Measurements from ENCODE around the gene C12orf42.

Gene C12orf42

DNA sequence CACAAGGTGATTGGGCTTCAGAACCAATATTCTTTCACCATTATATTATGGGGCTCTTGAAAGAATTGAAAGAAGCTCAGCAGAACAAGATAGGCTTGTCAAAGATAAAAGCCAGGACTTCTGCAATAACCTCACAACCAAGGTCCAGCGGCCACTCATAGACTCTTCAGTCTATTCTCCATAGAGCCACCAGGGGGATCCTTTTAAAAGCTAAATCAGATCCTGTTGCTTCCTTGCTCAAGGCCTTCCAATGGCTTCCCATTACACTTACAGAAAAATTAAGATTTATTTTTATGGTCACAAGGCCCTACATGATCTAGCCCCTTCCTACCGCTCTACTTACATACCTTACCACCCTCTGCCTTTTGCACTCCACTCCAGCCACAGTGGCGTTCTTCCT is 169.6 kb downstream of the C12orf42 start:
- Histone ChIP-seq H3K36me3 (ENCODE audit: control insufficient read depth in 5 of 5, insufficient read depth in 5 of 5, low read length in 5 of 5) (no peaks in the 10 kb centered on the region), H3K9me3 (ENCODE audit: control insufficient read depth in 5 of 5, low read length in 5 of 5) (no peaks in the 10 kb centered on the region), H3K9ac (ENCODE audit: low read length in 5 of 5) (no peak overlapping the region), H3K4me1 (ENCODE audit: control insufficient read depth in 5 of 5, insufficient read depth in 5 of 5, low read length in 5 of 5) (no peaks in the 10 kb centered on the region), H3K27me3 (ENCODE audit: control insufficient read depth in 5 of 5, insufficient read depth in 4 of 5, low read length in 5 of 5) (no peaks in the 10 kb centered on the region), H3K27ac (ENCODE audit: low read depth, low read length) (no peak overlapping the region), H3K4me3 (ENCODE audit: low read depth in 1 of 5, low read length in 5 of 5) (no peak overlapping the region)

DNA sequence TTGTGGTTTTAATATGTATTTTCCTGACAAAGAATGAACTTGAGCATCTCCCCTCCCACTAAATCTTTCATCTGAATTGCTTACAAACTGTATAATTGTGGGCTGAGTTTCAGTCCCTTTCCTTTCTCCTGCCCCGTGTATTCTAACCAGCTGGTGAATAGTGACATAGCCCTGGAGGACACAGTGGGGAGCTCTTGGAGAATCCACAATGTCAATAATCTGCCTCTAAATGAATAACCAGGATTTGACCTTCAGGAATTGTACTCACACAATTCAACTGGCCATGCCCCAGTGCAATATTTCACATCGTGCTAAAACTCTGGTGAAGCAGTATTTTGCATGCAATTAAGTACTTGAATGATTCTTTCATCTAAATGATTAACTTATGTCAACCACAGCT is 177.2 kb downstream of the C12orf42 start:
- Histone ChIP-seq H3K27me3 (ENCODE audit: control insufficient read depth in 5 of 5, insufficient read depth in 4 of 5, low read length in 5 of 5) (no peaks in the 10 kb centered on the region), H3K9ac (ENCODE audit: low read length in 5 of 5) (no peak overlapping the region), H3K9me3 (ENCODE audit: control insufficient read depth in 5 of 5, low read length in 5 of 5) (peaks cover 0 to 6% (median 0%) of the 10 kb centered on the region in 5 donors), H3K36me3 (ENCODE audit: control insufficient read depth in 5 of 5, insufficient read depth in 5 of 5, low read length in 5 of 5) (no peaks in the 10 kb centered on the region), H3K4me3 (ENCODE audit: low read depth in 1 of 5, low read length in 5 of 5) (no peak overlapping the region), H3K4me1 (ENCODE audit: control insufficient read depth in 5 of 5, insufficient read depth in 5 of 5, low read length in 5 of 5) (no peaks in the 10 kb centered on the region), H3K27ac (ENCODE audit: low read depth, low read length) (no peak overlapping the region)

DNA sequence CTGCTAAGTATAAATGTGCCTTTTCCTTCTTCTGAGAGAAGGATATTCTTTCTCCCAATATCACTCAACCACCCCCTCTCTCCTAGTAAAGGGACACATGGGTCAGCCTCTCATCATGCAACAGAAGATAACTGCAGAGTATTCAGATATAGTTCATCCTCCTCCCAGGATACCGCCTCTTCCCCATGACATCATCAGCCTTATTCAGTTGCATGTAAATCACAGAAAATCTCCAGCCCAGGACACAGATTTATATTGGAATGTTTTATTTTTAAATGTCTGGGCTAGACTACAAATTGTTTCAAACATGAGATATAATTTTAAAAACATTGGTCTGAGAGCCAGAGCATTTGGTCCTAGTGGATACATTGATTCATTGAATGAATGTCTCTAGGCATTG is 178.5 kb downstream of the C12orf42 start:
- Histone ChIP-seq H3K36me3 (ENCODE audit: control insufficient read depth in 5 of 5, insufficient read depth in 5 of 5, low read length in 5 of 5) (no peaks in the 10 kb centered on the region), H3K27ac (ENCODE audit: low read depth, low read length) (no peak overlapping the region), H3K4me1 (ENCODE audit: control insufficient read depth in 5 of 5, insufficient read depth in 5 of 5, low read length in 5 of 5) (no peaks in the 10 kb centered on the region), H3K9ac (ENCODE audit: low read length in 5 of 5) (no peak overlapping the region), H3K4me3 (ENCODE audit: low read depth in 1 of 5, low read length in 5 of 5) (no peak overlapping the region), H3K9me3 (ENCODE audit: control insufficient read depth in 5 of 5, low read length in 5 of 5) (peaks cover 0 to 6% (median 0%) of the 10 kb centered on the region in 5 donors), H3K27me3 (ENCODE audit: control insufficient read depth in 5 of 5, insufficient read depth in 4 of 5, low read length in 5 of 5) (no peaks in the 10 kb centered on the region)

DNA sequence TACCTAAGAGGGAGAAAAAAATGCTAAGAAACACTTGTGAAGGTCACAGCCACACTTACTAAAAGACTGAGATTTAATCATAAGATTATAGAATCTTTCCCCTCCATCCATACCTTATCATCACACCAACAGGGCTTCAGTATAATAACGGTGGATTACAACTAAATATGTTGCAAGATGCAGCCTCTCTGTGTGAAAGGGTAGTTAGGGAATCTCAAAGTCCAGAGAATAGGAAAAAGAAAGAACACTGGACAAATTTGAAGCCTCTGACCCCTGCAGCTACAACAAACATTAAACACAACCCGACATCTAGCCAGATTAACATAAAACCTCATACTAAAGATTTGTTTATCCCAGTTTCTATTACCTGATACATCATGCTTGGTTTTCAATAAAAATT is 181.0 kb downstream of the C12orf42 start:
- Histone ChIP-seq H3K9me3 (ENCODE audit: control insufficient read depth in 5 of 5, low read length in 5 of 5) (peaks cover 0 to 6% (median 0%) of the 10 kb centered on the region in 5 donors), H3K4me3 (ENCODE audit: low read depth in 1 of 5, low read length in 5 of 5) (no peak overlapping the region), H3K9ac (ENCODE audit: low read length in 5 of 5) (no peak overlapping the region), H3K4me1 (ENCODE audit: control insufficient read depth in 5 of 5, insufficient read depth in 5 of 5, low read length in 5 of 5) (no peaks in the 10 kb centered on the region), H3K27ac (ENCODE audit: low read depth, low read length) (no peak overlapping the region), H3K36me3 (ENCODE audit: control insufficient read depth in 5 of 5, insufficient read depth in 5 of 5, low read length in 5 of 5) (no peaks in the 10 kb centered on the region), H3K27me3 (ENCODE audit: control insufficient read depth in 5 of 5, insufficient read depth in 4 of 5, low read length in 5 of 5) (no peaks in the 10 kb centered on the region)

DNA sequence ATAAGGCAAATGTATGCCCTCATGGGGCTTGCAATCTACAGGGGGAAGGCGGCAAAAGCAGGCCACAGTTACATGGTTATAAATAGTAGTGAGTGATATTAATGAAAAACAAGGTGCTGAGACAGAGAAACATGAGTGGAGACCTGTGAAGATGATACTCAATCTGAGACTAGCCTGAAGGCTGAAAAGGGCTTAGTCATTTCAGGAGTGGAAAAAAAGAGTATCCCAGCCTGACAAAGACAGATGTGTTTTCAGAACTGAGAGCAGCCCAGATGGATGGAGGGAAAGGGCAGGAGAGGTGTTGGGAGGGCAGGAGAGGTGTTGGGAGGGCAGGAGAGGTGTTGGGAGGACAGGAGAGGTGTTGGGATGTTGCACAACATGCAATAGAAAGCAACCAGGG is 181.9 kb downstream of the C12orf42 start:
- Histone ChIP-seq H3K27me3 (ENCODE audit: control insufficient read depth in 5 of 5, insufficient read depth in 4 of 5, low read length in 5 of 5) (no peaks in the 10 kb centered on the region), H3K9ac (ENCODE audit: low read length in 5 of 5) (no peak overlapping the region), H3K4me3 (ENCODE audit: low read depth in 1 of 5, low read length in 5 of 5) (no peak overlapping the region), H3K27ac (ENCODE audit: low read depth, low read length) (no peak overlapping the region), H3K9me3 (ENCODE audit: control insufficient read depth in 5 of 5, low read length in 5 of 5) (peaks cover 0 to 6% (median 0%) of the 10 kb centered on the region in 5 donors), H3K4me1 (ENCODE audit: control insufficient read depth in 5 of 5, insufficient read depth in 5 of 5, low read length in 5 of 5) (no peaks in the 10 kb centered on the region), H3K36me3 (ENCODE audit: control insufficient read depth in 5 of 5, insufficient read depth in 5 of 5, low read length in 5 of 5) (no peaks in the 10 kb centered on the region)

DNA sequence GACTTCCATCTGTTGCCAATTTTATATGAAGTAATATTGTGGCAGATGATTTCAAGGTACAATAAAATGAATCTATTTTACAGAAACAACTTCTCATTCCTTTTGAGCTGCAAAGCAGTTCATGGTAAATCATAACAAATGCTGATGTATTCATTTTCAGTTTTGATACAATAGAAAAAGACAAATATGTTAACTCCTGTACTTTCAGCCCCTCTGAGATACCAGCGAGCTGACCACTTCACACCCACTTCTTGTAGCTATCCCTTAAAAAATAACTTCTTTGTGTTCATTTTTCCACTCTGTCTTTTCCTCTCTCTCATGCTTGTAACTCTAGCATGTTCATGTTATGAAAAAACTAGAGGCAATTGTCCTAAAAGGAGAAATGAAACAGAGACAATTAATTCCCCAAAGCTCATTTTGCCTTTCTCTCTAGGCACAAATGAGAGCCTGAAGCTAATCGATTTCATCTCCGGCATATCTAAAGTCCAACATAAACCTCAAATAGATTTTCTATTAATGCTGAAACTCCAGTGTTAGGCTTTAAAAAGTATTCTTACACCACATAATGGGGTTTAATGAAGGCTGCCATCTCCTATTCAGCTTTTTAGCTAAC is 182.9 kb downstream of the C12orf42 start:
- Histone ChIP-seq H3K27me3 (ENCODE audit: control insufficient read depth in 5 of 5, insufficient read depth in 4 of 5, low read length in 5 of 5) (no peaks in the 10 kb centered on the region), H3K36me3 (ENCODE audit: control insufficient read depth in 5 of 5, insufficient read depth in 5 of 5, low read length in 5 of 5) (no peaks in the 10 kb centered on the region), H3K27ac (ENCODE audit: low read depth, low read length) (no peak overlapping the region), H3K9me3 (ENCODE audit: control insufficient read depth in 5 of 5, low read length in 5 of 5) (peaks cover 0 to 6% (median 0%) of the 10 kb centered on the region in 5 donors), H3K4me3 (ENCODE audit: low read depth in 1 of 5, low read length in 5 of 5) (no peak overlapping the region), H3K4me1 (ENCODE audit: control insufficient read depth in 5 of 5, insufficient read depth in 5 of 5, low read length in 5 of 5) (no peaks in the 10 kb centered on the region), H3K9ac (ENCODE audit: low read length in 5 of 5) (no peak overlapping the region)

DNA sequence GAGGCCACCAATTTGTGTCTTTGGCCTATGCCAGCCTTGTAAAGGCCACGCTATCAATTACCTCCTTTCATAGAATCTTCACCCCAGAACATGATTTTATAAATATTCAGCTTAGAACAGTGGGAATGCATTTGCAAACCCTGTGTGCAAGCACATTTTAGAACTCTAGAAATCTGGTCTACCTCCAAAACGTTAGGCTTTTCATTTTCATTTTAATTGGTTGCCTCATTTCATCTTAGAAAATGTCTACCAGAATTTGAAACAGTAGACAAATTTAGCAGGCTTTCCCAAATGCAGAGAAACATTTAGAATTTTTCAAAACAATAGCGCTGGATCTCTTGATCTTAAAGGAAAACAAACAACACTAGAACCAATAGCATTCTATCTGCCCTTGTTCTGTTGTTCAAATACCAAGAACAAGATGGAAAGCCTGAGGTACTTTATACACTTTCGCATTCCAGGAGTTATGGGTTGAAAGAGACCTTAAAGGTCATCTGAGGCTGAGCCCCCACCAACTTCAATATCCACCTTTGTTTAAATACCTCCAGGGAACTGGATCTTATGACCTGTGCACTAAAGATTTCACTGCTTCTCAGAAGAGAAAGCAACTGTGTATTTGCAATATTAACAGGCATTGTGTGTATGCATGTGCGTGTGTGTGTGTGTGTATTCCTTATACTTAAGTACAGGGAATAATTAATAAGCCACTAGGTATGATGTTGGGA is 185.1 kb downstream of the C12orf42 start:
- Histone ChIP-seq H3K9me3 (ENCODE audit: control insufficient read depth in 5 of 5, low read length in 5 of 5) (no peaks in the 10 kb centered on the region), H3K9ac (ENCODE audit: low read length in 5 of 5) (no peak overlapping the region), H3K27me3 (ENCODE audit: control insufficient read depth in 5 of 5, insufficient read depth in 4 of 5, low read length in 5 of 5) (no peaks in the 10 kb centered on the region), H3K4me1 (ENCODE audit: control insufficient read depth in 5 of 5, insufficient read depth in 5 of 5, low read length in 5 of 5) (no peaks in the 10 kb centered on the region), H3K36me3 (ENCODE audit: control insufficient read depth in 5 of 5, insufficient read depth in 5 of 5, low read length in 5 of 5) (no peaks in the 10 kb centered on the region), H3K4me3 (ENCODE audit: low read depth in 1 of 5, low read length in 5 of 5) (no peak overlapping the region), H3K27ac (ENCODE audit: low read depth, low read length) (no peak overlapping the region)

DNA sequence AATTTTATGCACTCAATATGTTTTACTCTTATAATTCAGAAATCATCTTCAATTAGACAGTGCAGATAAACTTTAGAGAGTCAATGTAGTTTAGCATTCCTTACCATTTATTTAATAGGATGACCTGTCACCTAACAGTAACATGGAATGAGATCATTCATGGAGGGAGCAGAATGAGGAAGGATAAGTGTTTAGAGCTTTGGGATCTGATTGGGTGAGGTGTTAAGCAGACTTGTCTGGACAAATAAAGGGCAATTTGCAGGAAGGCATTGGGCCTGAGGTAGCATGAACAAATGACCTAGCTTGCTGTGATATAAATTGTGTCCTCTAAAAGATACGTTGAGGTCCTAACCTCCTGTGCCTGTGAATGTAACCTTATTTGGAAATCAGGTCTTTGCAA is 187.4 kb downstream of the C12orf42 start:
- no peak overlapping the region for H3K9ac ChIP-seq (ENCODE audit: low read length in 5 of 5)
- H3K36me3 ChIP-seq (ENCODE audit: control insufficient read depth in 5 of 5, insufficient read depth in 5 of 5, low read length in 5 of 5) = no peaks in the 10 kb centered on the region
- H3K27ac ChIP-seq (ENCODE audit: low read depth, low read length) = no peak overlapping the region
- no peaks in the 10 kb centered on the region for H3K27me3 ChIP-seq (ENCODE audit: control insufficient read depth in 5 of 5, insufficient read depth in 4 of 5, low read length in 5 of 5)
- H3K4me3 ChIP-seq (ENCODE audit: low read depth in 1 of 5, low read length in 5 of 5) = no peak overlapping the region
- H3K4me1 ChIP-seq (ENCODE audit: control insufficient read depth in 5 of 5, insufficient read depth in 5 of 5, low read length in 5 of 5) = no peaks in the 10 kb centered on the region
- H3K9me3 ChIP-seq (ENCODE audit: control insufficient read depth in 5 of 5, low read length in 5 of 5) = no peaks in the 10 kb centered on the region

DNA sequence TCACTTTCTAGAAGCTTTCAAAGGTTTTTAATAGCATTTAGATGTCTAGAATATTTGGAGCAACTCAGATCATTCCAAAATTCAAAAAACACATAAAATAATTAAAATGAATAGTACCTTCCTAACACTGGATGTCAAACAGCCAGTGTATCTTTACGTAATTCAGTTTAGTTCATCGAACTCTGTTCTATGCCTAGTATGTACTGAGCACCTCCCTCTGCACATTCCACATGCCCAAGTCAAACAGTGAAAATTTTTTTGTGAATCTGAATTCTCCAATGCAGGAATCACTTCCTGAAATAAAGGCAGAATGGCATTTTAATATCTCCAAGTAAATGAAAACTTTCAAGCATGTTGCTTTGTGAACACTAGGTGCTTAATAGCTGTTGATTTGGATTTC is 192.3 kb downstream of the C12orf42 start:
- no peak overlapping the region for H3K9ac ChIP-seq (ENCODE audit: low read length in 5 of 5)
- H3K27ac ChIP-seq (ENCODE audit: low read depth, low read length) = no peak overlapping the region
- no peak overlapping the region for H3K4me3 ChIP-seq (ENCODE audit: low read depth in 1 of 5, low read length in 5 of 5)

DNA sequence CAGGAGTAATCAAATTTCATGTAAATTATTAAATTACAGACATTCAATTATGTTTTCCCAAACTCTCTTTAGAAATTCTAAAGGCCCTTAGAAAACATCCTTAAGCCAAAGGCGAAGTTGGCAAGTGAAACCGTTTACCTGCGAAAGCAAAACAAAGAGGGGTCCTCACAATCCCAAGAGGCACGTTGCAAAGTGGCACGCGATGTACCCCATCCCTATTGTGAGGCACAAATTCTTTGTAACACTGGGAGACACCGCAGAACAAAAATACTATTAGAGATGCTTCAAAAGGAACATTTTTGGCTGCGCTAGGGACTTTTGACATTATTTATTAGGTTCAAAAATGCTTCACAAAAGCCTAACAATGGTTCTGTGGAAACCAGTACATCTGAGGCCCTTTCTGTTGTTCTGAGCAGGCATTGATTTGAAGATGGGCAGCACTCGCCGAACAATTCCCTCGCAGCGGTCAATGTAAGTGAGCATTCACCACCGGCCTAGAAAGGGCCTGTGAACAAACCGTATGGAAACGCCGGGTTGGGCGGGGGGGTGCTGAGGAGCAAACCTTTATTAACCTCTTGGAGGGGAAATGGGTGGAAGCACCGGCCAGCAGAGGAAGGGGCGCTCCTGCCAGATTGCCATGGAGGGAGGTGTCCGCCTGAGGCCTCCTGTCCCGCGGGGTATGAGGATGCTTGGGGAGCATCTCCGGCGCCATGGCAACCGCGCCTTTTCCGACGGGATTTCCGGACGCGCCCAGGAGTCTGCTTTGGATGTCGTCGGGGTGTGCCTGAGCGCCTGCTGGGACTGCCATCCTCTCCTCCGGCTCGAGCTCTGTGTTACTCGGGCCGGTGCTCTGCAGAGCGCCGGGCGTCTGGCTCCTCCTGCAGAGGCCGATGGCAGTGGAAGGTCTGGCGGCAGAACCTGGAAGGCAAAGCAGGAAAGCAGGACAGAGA is 193.9 kb downstream of the C12orf42 start:
- Histone ChIP-seq H3K27me3 (ENCODE audit: control insufficient read depth in 5 of 5, insufficient read depth in 4 of 5, low read length in 5 of 5) (peaks cover 0 to 7% (median 3%) of the 10 kb centered on the region in 5 donors), H3K4me1 (ENCODE audit: control insufficient read depth in 5 of 5, insufficient read depth in 5 of 5, low read length in 5 of 5) (no peaks in the 10 kb centered on the region), H3K4me3 (ENCODE audit: low read depth in 1 of 5, low read length in 5 of 5) (no peak overlapping the region), H3K27ac (ENCODE audit: low read depth, low read length) (no peak overlapping the region), H3K36me3 (ENCODE audit: control insufficient read depth in 5 of 5, insufficient read depth in 5 of 5, low read length in 5 of 5) (no peaks in the 10 kb centered on the region), H3K9me3 (ENCODE audit: control insufficient read depth in 5 of 5, low read length in 5 of 5) (no peaks in the 10 kb centered on the region), H3K9ac (ENCODE audit: low read length in 5 of 5) (no peak overlapping the region)

More for the DNA sequence above, 192.3 kb downstream of the C12orf42 start:
- Histone ChIP-seq H3K27me3 (ENCODE audit: control insufficient read depth in 5 of 5, insufficient read depth in 4 of 5, low read length in 5 of 5) (peaks cover 0 to 7% (median 3%) of the 10 kb centered on the region in 5 donors), H3K9me3 (ENCODE audit: control insufficient read depth in 5 of 5, low read length in 5 of 5) (no peaks in the 10 kb centered on the region), H3K36me3 (ENCODE audit: control insufficient read depth in 5 of 5, insufficient read depth in 5 of 5, low read length in 5 of 5) (no peaks in the 10 kb centered on the region), H3K4me1 (ENCODE audit: control insufficient read depth in 5 of 5, insufficient read depth in 5 of 5, low read length in 5 of 5) (no peaks in the 10 kb centered on the region)
